Measurements from ENCODE around the gene ASPDH. TPM values are rescaled to one million over a fixed set of nuclear protein-coding genes. Genes with fewer than 3 reads are reported as not detected.

ASPDH gene
- total and polyA plus RNA-seq, 2 of the 13 experiments (the other 11 are each of a cell fraction or from before 2014, with no cell fraction given) = 2.2 to 3.3 TPM

GRCh38 chr19:50513746-50514345 lies at the start of gene ASPDH (continued):
- TF ChIP-seq BCL3 (CRISPR knock-in tag; IDR thresholded peaks at IDR 0.05) = no peak
- no peak for TF ChIP-seq XBP1 (CRISPR knock-in tag; IDR thresholded peaks at IDR 0.05)
- TF ChIP-seq NFATC3 (CRISPR knock-in tag; IDR thresholded peaks at IDR 0.05) = no peak
- no peak for TF ChIP-seq SOX13 (IDR thresholded peaks at IDR 0.05)
- no peak for TF ChIP-seq SOX13 (CRISPR knock-in tag; conservative IDR thresholded peaks at IDR 0.05 in 1 of 2, IDR thresholded peaks at IDR 0.05 in 1 of 2)
- TF ChIP-seq ARHGAP35 (CRISPR knock-in tag; IDR thresholded peaks at IDR 0.05; ENCODE audit: borderline replicate concordance) = no peak
- peak; percentile 8; the same call in 1 of the 2 replicates for TF ChIP-seq ZNF740 (CRISPR knock-in tag; IDR thresholded peaks at IDR 0.05)
- TF ChIP-seq MYNN (CRISPR knock-in tag; IDR thresholded peaks at IDR 0.05; ENCODE audit: low read depth) = no peak
- TF ChIP-seq BATF2 (CRISPR knock-in tag; IDR thresholded peaks at IDR 0.05) = no peak
- TF ChIP-seq BCLAF1 (IDR thresholded peaks at IDR 0.05) = no peak
- no peak for TF ChIP-seq ZNF816 (CRISPR knock-in tag; IDR thresholded peaks at IDR 0.05; ENCODE audit: borderline replicate concordance)
- no peak for TF ChIP-seq ZNF275 (CRISPR knock-in tag; IDR thresholded peaks at IDR 0.05; ENCODE audit: borderline replicate concordance)
- peak; percentile 34; the same call in 1 of the 2 replicates for TF ChIP-seq ARID5B (CRISPR knock-in tag; IDR thresholded peaks at IDR 0.05)
- TF ChIP-seq SIX1 (CRISPR knock-in tag; IDR thresholded peaks at IDR 0.05; ENCODE audit: borderline replicate concordance) = no peak
- no peak for TF ChIP-seq ZNF891 (CRISPR knock-in tag; IDR thresholded peaks at IDR 0.05)
- TF ChIP-seq SKIL (CRISPR knock-in tag; IDR thresholded peaks at IDR 0.05; ENCODE audit: borderline replicate concordance) = no peak
